Kidney (tissue), 14 donors: Measurements from ENCODE around the gene SNRK. TPM values are rescaled to one million over a fixed set of nuclear protein-coding genes. Genes with fewer than 3 reads are reported as not detected.

Experiments used
- DNase-seq, 5 donors: peaks; one replicate each; pipeline ENCODE4 v3.0.0-alpha.2; 2013 to 2020
- FAIRE-seq: peaks from 2 replicates; lab custom pipeline; 2012; peaks lifted over from hg19 to GRCh38; lab: Jason Lieb, UNC
- H3K27ac ChIP-seq, 2 donors: one replicate each; pipeline ENCODE4 v1.7.0; 2013; ENCODE audit warnings: low read depth in 2 of 2, low read length in 2 of 2, inconsistent platforms in 1 of 2
- H3K27me3 ChIP-seq: one replicate; pipeline ENCODE4 v1.7.1; 2013; ENCODE audit warnings: low read length, inconsistent platforms; ENCODE audit not compliant: control insufficient read depth, insufficient read depth
- H3K36me3 ChIP-seq, 3 donors: one replicate each; pipeline versions ENCODE4 v1.7.0 to v1.7.1; 2013; ENCODE audit warnings: low read length in 3 of 3, control low read depth in 1 of 3, inconsistent platforms in 1 of 3; ENCODE audit not compliant: insufficient read depth in 3 of 3, control insufficient read depth in 2 of 3
- H3K4me1 ChIP-seq, 3 donors: one replicate each; pipeline versions ENCODE4 v1.7.0 to v1.7.1; 2013; ENCODE audit warnings: low read length in 3 of 3, inconsistent platforms in 1 of 3, low read depth in 1 of 3; ENCODE audit not compliant: control insufficient read depth in 2 of 3, insufficient read depth in 2 of 3
- H3K4me3 ChIP-seq, 3 donors: one replicate each; pipeline versions ENCODE4 v1.7.0 to v1.8.1; 2013; ENCODE audit warnings: low read length in 3 of 3, control low read depth in 1 of 3, inconsistent platforms in 1 of 3
- H3K9ac ChIP-seq, 3 donors: one replicate each; pipeline versions ENCODE4 v1.7.0 to v1.7.1; 2013; ENCODE audit warnings: low read length in 3 of 3, control low read depth in 1 of 3, inconsistent platforms in 1 of 3
- H3K9me3 ChIP-seq, 3 donors: one replicate each; pipeline versions ENCODE4 v1.7.0 to v1.7.1; 2013; ENCODE audit warnings: low read length in 3 of 3, control low read depth in 1 of 3, inconsistent platforms in 1 of 3; ENCODE audit not compliant: control insufficient read depth in 2 of 3, insufficient read depth in 1 of 3
- CTCF ChIP-seq: IDR thresholded peaks from 3 replicates; pipeline ENCODE4 v1.5.1; 2012; ENCODE audit warnings: mild to moderate bottlenecking, moderate library complexity, borderline replicate concordance; ENCODE audit not compliant: insufficient read depth; ENCODE audit errors: extremely low read depth
- intact Hi-C: fragments of 100-400 bp; cut with DNase I; formaldehyde crosslinking; loops from one replicate; pipeline ENCODE4 v1.11.1; 2022
- polyA plus RNA-seq: library from polyadenylated mRNA; stranded (reverse); fragments of 350-450 nt; fragmentation: Illumina TruSeq; extraction: RNeasy Lipid Tissue Mini Kit (QIAGEN cat#74804); gene quantifications from one replicate; pipeline ENCODE4 v1.2.3, GENCODE V29; 2014; ENCODE audit warnings: low read depth, low replicate concordance; ENCODE audit not compliant: insufficient read depth
- total RNA-seq: library from RNA; stranded (reverse); fragmentation: NEBNext Ultra II Directional; extraction: Animal tissue kit (Norgen Biotek cat#: 25700); gene quantifications from one replicate; pipeline ENCODE4 v1.2.1, GENCODE V29; 2021
- donor health status: control.
- donor health status: control.
- donor health status: control.
- donor health status: control.
- donor health status: control.
- donor health status: DM: yes; HTN: yes; CAD: no.
- donor health status: Normal renal cell carcinoma (clear cell type).

Gene SNRK
- total and polyA plus RNA-seq, 2 donors from 2014 or later, result 15.6 to 62.3 TPM

- FAIRE-seq (no peak), DNase-seq (peak in 2 of 5 donors; percentile 57 to 75)
- Histone ChIP-seq H3K27ac (no peak overlapping the region), H3K36me3 (no peaks in the 10 kb centered on the region), H3K9ac (no peak overlapping the region), H3K27me3 (no peaks in the 10 kb centered on the region), H3K4me1 (peaks cover under 1 to 2% (median 2%) of the 10 kb centered on the region in 3 donors), H3K4me3 (no peak overlapping the region), H3K9me3 (no peaks in the 10 kb centered on the region)
- intact Hi-C loops, result no loop called here
- TF ChIP-seq CTCF, result no peak
These were observed 87.2 kb downstream of the SNRK start for GRCh38 chr3:43373560-43373928.

- no peak overlapping the region for H3K9ac ChIP-seq
- intact Hi-C loops, result no loop called here
- H3K27ac ChIP-seq, result no peak overlapping the region
- FAIRE-seq (no peak), DNase-seq (peak in 3 of 5 donors; percentile 31 to 56 (median 48))
- no peaks in the 10 kb centered on the region for H3K27me3 ChIP-seq
- peaks cover under 1 to 5% (median 2%) of the 10 kb centered on the region in 3 donors for H3K4me1 ChIP-seq
- peak; percentile 65 for TF ChIP-seq CTCF
- H3K9me3 ChIP-seq, result no peaks in the 10 kb centered on the region
- no peaks in the 10 kb centered on the region for H3K36me3 ChIP-seq
- H3K4me3 ChIP-seq, result no peak overlapping the region
These were observed 92.0 kb downstream of the SNRK start for GRCh38 chr3:43378066-43378935.

- TF ChIP-seq CTCF, result no peak
- H3K27me3 ChIP-seq, result no peaks in the 10 kb centered on the region
- no peaks in the 10 kb centered on the region for H3K9me3 ChIP-seq
- no peak for FAIRE-seq
- DNase-seq, result no peak
- intact Hi-C loops, result no loop called here
- no peaks in the 10 kb centered on the region for H3K36me3 ChIP-seq
- H3K4me3 ChIP-seq, result no peak overlapping the region
- no peak overlapping the region for H3K9ac ChIP-seq
- peaks cover 0 to 5% (median 2%) of the 10 kb centered on the region in 3 donors for H3K4me1 ChIP-seq
- H3K27ac ChIP-seq, result no peak overlapping the region
These were observed 93.0 kb downstream of the SNRK start for GRCh38 chr3:43379343-43379742.
